A673 (cell line): Measurements from ENCODE around the gene MAML2.

Source experiments
- CTCF ChIP-seq: fragments of 300-800, 200-600 bp; sonication (generic); conservative IDR thresholded peaks from 2 replicates; pipeline ENCODE4 v1.5.1; 2017; ENCODE audit warnings: low read depth, mild to moderate bottlenecking, antibody characterized with exemption, low read length, moderate library complexity, mixed read lengths
- EZH2 ChIP-seq: fragments of 200-600 bp; sonication (generic); IDR thresholded peaks from 2 replicates; pipeline ENCODE4 v1.6.1; 2017; ENCODE audit warnings: borderline replicate concordance, low read depth, mild to moderate bottlenecking, mixed read lengths, antibody characterized with exemption, low read length; ENCODE audit not compliant: poor library complexity, severe bottlenecking

GRCh38 chr11:96310236-96310635, 32.8 kb downstream of the MAML2 start:
- no peak for TF ChIP-seq EZH2
- no peak for TF ChIP-seq CTCF
